ENCODE data around the gene SPTBN4.
"Not testable (repeated sequence)": the region's sequence is repeated elsewhere in the genome, so short reads cannot be mapped to it uniquely, and the experiment has no call there.

The SPTBN4 gene

GRCh38 chr19:40424637-40425449 lies 42.0 kb upstream of the SPTBN4 start:
- DNase-seq (ENCODE audit: insufficient read length) (no peak), FAIRE-seq (peak; percentile 60)
- TF ChIP-seq TAF1 (IDR thresholded peaks at IDR 0.05; ENCODE audit: borderline replicate concordance, low read depth, low read length) (no peak), POLR2A (IDR thresholded peaks at IDR 0.05; ENCODE audit: low read depth, low read length) (no peak), POLR2AphosphoS5 (IDR thresholded peaks at IDR 0.05; ENCODE audit: low read depth, low read length) (no peak)

- TF ChIP-seq POLR2A (IDR thresholded peaks at IDR 0.05; ENCODE audit: low read depth, low read length) = peak; percentile 97
- peak; percentile 81 for TF ChIP-seq TAF1 (IDR thresholded peaks at IDR 0.05; ENCODE audit: borderline replicate concordance, low read depth, low read length)
- TF ChIP-seq POLR2AphosphoS5 (IDR thresholded peaks at IDR 0.05; ENCODE audit: low read depth, low read length) = peak; percentile 96
- DNase-seq (ENCODE audit: insufficient read length) (peak; percentile 99), FAIRE-seq (peak; percentile 95)
These were observed 41.1 kb upstream of the SPTBN4 start, which contains the start of gene SERTAD1 for GRCh38 chr19:40425450-40426287. Gene SERTAD1 (minus strand): TSS chr19:40425992. CDS start chr19:40423546, 2,446 bp downstream.

- not testable (repeated sequence) for FAIRE-seq; DNase-seq (ENCODE audit: insufficient read length)
These were observed 38.6 kb upstream of the SPTBN4 start for GRCh38 chr19:40428197-40428596.

- FAIRE-seq = not testable (repeated sequence)
These were observed 36.6 kb upstream of the SPTBN4 start for GRCh38 chr19:40430242-40430641.

GRCh38 chr19:40431698-40432097 lies 35.1 kb upstream of the SPTBN4 start:
- TF ChIP-seq POLR2A (IDR thresholded peaks at IDR 0.05; ENCODE audit: low read depth, low read length) (no peak), POLR2AphosphoS5 (IDR thresholded peaks at IDR 0.05; ENCODE audit: low read depth, low read length) (no peak), TAF1 (IDR thresholded peaks at IDR 0.05; ENCODE audit: borderline replicate concordance, low read depth, low read length) (no peak)
- no peak for DNase-seq (ENCODE audit: insufficient read length)
- no peak for FAIRE-seq

More at GRCh38 chr19:40430242-40430641, 36.6 kb upstream of the SPTBN4 start:
- not testable (repeated sequence) for DNase-seq (ENCODE audit: insufficient read length)

- DNase-seq (ENCODE audit: insufficient read length); FAIRE-seq: not testable (repeated sequence)
These were observed 34.0 kb upstream of the SPTBN4 start for GRCh38 chr19:40432760-40433159.

- TF ChIP-seq TAF1 (IDR thresholded peaks at IDR 0.05; ENCODE audit: borderline replicate concordance, low read depth, low read length) (peak; percentile 58; the same call in 1 of the 2 replicates), POLR2AphosphoS5 (IDR thresholded peaks at IDR 0.05; ENCODE audit: low read depth, low read length) (no peak), POLR2A (IDR thresholded peaks at IDR 0.05; ENCODE audit: low read depth, low read length) (peak; percentile 47; the same call in 1 of the 2 replicates)
- DNase-seq (ENCODE audit: insufficient read length) = peak; percentile 89
- FAIRE-seq = peak; percentile 83
These were observed 33.2 kb upstream of the SPTBN4 start for GRCh38 chr19:40433391-40434216.

GRCh38 chr19:40438284-40438683 lies 28.5 kb upstream of the SPTBN4 start:
- DNase-seq (ENCODE audit: insufficient read length) (no peak), FAIRE-seq (no peak)
- TF ChIP-seq POLR2A (IDR thresholded peaks at IDR 0.05; ENCODE audit: low read depth, low read length) = no peak
- no peak for TF ChIP-seq TAF1 (IDR thresholded peaks at IDR 0.05; ENCODE audit: borderline replicate concordance, low read depth, low read length)
- no peak for TF ChIP-seq POLR2AphosphoS5 (IDR thresholded peaks at IDR 0.05; ENCODE audit: low read depth, low read length)

- DNase-seq (ENCODE audit: insufficient read length) (no peak), FAIRE-seq (no peak)
- TF ChIP-seq TAF1 (IDR thresholded peaks at IDR 0.05; ENCODE audit: borderline replicate concordance, low read depth, low read length) (no peak), POLR2AphosphoS5 (IDR thresholded peaks at IDR 0.05; ENCODE audit: low read depth, low read length) (no peak), POLR2A (IDR thresholded peaks at IDR 0.05; ENCODE audit: low read depth, low read length) (no peak)
These were observed 25.0 kb upstream of the SPTBN4 start for GRCh38 chr19:40441719-40442253.

- FAIRE-seq (no peak), DNase-seq (ENCODE audit: insufficient read length) (no peak)
- TF ChIP-seq POLR2A (IDR thresholded peaks at IDR 0.05; ENCODE audit: low read depth, low read length) (no peak; the same call in 1 of the 2 replicates), TAF1 (IDR thresholded peaks at IDR 0.05; ENCODE audit: borderline replicate concordance, low read depth, low read length) (no peak), POLR2AphosphoS5 (IDR thresholded peaks at IDR 0.05; ENCODE audit: low read depth, low read length) (no peak)
These were observed 24.3 kb upstream of the SPTBN4 start for GRCh38 chr19:40442328-40443130.
